ENCODE measurements around the gene RNF166. TPM values are rescaled to one million over a fixed set of nuclear protein-coding genes. Genes with fewer than 3 reads are reported as not detected.

The RNF166 gene
- polyA plus RNA-seq, 2 donors: 5.2 to 11.7 TPM

- H3K4me3 ChIP-seq (ENCODE audit: low read depth in 1 of 2, low read length in 2 of 2): no peak overlapping the region
- H3K9me3 ChIP-seq (ENCODE audit: control insufficient read depth in 2 of 2, insufficient read depth in 1 of 2, low read depth in 1 of 2, low read length in 1 of 2): no peaks in the 10 kb centered on the region
- H3K36me3 ChIP-seq (ENCODE audit: control insufficient read depth in 2 of 2, insufficient read depth in 2 of 2, low read length in 1 of 2): peaks cover 0 to 46% of the 10 kb centered on the region in 2 donors
- no peak overlapping the region for H3K27ac ChIP-seq (ENCODE audit: low read depth in 2 of 2, low read length in 1 of 2)
- H3K27me3 ChIP-seq (ENCODE audit: control insufficient read depth in 1 of 2, insufficient read depth in 2 of 2, low read length in 2 of 2): no peaks in the 10 kb centered on the region
- WGBS, 2 donors: 78 to 83% methylated on average over 28 to 33 of the region's 33 CpGs
- peaks cover 2 to 36% of the 10 kb centered on the region in 2 donors for H3K4me1 ChIP-seq (ENCODE audit: control insufficient read depth in 2 of 2, insufficient read depth in 2 of 2, low read length in 1 of 2)
Measured at GRCh38 chr16:88739977-88740726, 33.9 kb upstream of the RNF166 start.

DNA sequence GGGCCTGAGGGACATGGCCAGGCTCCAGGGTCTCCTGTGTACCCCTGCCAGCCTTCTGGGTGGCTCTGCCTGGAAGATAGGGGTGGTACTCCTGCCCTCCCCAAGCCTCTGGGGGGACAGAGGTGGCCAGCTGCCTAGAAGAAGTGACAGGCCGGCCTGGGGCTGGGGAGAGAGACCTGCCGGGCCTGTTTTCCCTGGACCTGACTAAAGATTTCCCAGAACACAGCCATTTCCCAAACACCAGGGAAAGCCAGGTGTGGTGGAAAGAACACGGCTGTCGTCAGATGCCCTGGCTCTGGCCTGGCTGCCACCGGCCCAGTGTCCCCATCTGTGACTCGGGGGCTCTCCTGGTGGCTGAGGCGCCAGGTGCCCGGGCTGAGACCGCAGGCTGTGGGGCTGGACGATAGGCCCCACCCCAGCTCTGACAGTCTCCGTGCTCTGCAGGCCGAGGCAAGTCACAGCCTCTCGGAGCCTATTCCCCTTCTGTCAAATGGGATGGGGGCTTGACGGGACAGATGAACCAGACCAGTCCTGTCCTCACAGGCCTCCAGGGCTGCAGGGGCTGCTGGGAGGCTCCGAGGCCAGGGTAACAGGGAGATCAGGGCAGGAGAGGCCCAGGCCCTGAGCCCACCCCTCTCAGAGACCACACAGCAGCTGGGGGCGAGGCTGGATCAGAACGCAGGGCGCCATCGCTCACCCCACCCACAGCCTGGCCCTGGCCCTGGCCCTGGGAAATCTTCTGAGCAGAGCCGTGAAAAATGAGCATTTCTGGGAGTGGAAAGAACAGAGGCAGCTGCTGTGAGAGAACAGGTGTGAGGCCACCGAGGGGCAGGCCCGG is 33.1 kb upstream of the RNF166 start:
- Histone ChIP-seq H3K4me3 (ENCODE audit: low read depth in 1 of 2, low read length in 2 of 2) (no peak overlapping the region), H3K9me3 (ENCODE audit: control insufficient read depth in 2 of 2, insufficient read depth in 1 of 2, low read depth in 1 of 2, low read length in 1 of 2) (no peaks in the 10 kb centered on the region), H3K27ac (ENCODE audit: low read depth in 2 of 2, low read length in 1 of 2) (peak overlapping the region; percentile 43 to 77), H3K27me3 (ENCODE audit: control insufficient read depth in 1 of 2, insufficient read depth in 2 of 2, low read length in 2 of 2) (no peaks in the 10 kb centered on the region), H3K4me1 (ENCODE audit: control insufficient read depth in 2 of 2, insufficient read depth in 2 of 2, low read length in 1 of 2) (peaks cover 2 to 33% of the 10 kb centered on the region in 2 donors), H3K36me3 (ENCODE audit: control insufficient read depth in 2 of 2, insufficient read depth in 2 of 2, low read length in 1 of 2) (peaks cover 2 to 54% of the 10 kb centered on the region in 2 donors)
- WGBS, 2 donors: 51 to 70% methylated on average over 22 of the region's 22 CpGs

- H3K4me3 ChIP-seq (ENCODE audit: low read depth in 1 of 2, low read length in 2 of 2): no peak overlapping the region
- peaks cover 2 to 61% of the 10 kb centered on the region in 2 donors for H3K36me3 ChIP-seq (ENCODE audit: control insufficient read depth in 2 of 2, insufficient read depth in 2 of 2, low read length in 1 of 2)
- peaks cover 2 to 25% of the 10 kb centered on the region in 2 donors for H3K4me1 ChIP-seq (ENCODE audit: control insufficient read depth in 2 of 2, insufficient read depth in 2 of 2, low read length in 1 of 2)
- whole genome bisulfite sequencing, 2 donors: 75 to 76% methylated on average over 40 to 41 of the region's 41 CpGs
- H3K27ac ChIP-seq (ENCODE audit: low read depth in 2 of 2, low read length in 1 of 2): peak overlapping the region; percentile 37 to 77
- H3K27me3 ChIP-seq (ENCODE audit: control insufficient read depth in 1 of 2, insufficient read depth in 2 of 2, low read length in 2 of 2): no peaks in the 10 kb centered on the region
- no peaks in the 10 kb centered on the region for H3K9me3 ChIP-seq (ENCODE audit: control insufficient read depth in 2 of 2, insufficient read depth in 1 of 2, low read depth in 1 of 2, low read length in 1 of 2)
Measured at GRCh38 chr16:88738151-88739084, 32.2 kb upstream of the RNF166 start.

DNA sequence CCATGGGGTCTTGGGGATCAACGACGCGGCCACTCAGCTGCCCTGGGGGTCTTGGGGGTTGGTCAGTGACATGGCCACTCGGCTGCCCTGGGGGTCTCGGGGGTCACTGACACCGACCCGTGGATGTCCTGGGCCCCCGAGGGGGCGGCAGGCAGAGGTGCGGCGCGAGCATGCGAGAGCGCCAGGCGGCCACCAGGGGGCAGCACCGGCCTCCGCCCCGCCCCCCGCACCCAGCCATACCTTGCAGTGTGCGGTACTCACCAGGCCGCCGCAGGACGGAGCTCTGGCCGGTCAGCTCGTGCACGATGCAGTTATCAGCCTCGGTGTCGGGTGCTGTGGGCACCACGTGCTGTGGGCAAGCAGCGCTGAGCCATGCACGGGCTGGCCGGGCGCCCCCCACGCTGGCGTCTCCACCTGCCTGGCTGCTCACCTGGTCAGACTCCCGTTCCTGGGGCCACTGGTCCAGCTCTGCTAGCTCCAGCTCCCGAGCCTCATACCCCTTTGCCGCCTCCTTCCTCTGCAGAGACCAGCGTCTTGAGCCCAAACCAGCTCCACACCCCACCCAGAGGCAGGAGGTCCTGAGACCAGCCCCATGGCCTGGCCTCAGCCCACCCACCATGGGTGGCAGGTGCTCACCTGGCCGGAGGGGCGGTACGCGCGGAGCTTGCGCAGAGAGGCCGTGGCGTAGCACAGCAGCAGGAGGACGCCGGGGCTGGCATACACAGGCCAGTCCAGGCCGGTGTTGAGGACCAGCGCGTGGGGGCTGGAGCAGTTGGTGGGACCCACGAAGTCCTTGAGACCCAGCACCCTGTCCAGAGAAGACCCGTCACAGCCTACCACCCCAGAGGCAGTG is 31.3 kb upstream of the RNF166 start:
- Histone ChIP-seq H3K27ac (ENCODE audit: low read depth in 2 of 2, low read length in 1 of 2) (no peak overlapping the region), H3K4me1 (ENCODE audit: control insufficient read depth in 2 of 2, insufficient read depth in 2 of 2, low read length in 1 of 2) (peaks cover 2 to 19% of the 10 kb centered on the region in 2 donors), H3K9me3 (ENCODE audit: control insufficient read depth in 2 of 2, insufficient read depth in 1 of 2, low read depth in 1 of 2, low read length in 1 of 2) (no peaks in the 10 kb centered on the region), H3K27me3 (ENCODE audit: control insufficient read depth in 1 of 2, insufficient read depth in 2 of 2, low read length in 2 of 2) (no peaks in the 10 kb centered on the region), H3K4me3 (ENCODE audit: low read depth in 1 of 2, low read length in 2 of 2) (no peak overlapping the region), H3K36me3 (ENCODE audit: control insufficient read depth in 2 of 2, insufficient read depth in 2 of 2, low read length in 1 of 2) (peaks cover 2 to 69% of the 10 kb centered on the region in 2 donors)
- WGBS, 2 donors: 39 to 44% methylated on average over 40 to 54 of the region's 54 CpGs

DNA sequence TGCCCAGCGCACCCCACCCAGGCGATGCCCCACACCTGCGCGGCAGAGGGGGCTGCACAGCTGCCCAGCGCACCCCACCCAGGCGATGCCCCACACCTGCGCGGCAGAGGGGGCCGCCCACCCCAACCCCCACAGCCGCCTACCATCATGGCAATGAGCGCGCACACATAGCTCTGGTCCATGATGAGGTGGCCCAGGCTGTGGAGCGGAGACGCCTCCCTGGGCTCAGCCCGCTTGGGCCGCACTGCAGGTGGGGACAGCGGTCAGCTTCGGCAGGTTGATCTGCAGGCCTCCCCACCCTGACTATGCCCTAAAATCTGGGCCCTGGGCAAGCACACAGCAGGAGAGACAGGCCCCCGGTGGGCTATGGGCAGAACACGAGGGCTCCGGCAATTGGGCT is 30.3 kb upstream of the RNF166 start:
- Histone ChIP-seq H3K36me3 (ENCODE audit: control insufficient read depth in 2 of 2, insufficient read depth in 2 of 2, low read length in 1 of 2) (peaks cover 2 to 70% of the 10 kb centered on the region in 2 donors), H3K27me3 (ENCODE audit: control insufficient read depth in 1 of 2, insufficient read depth in 2 of 2, low read length in 2 of 2) (no peaks in the 10 kb centered on the region)
- WGBS, 2 donors: 90 to 96% methylated on average over 17 to 21 of the region's 21 CpGs

GRCh38 chr16:88736088-88736487 is 29.9 kb upstream of the RNF166 start:
- Histone ChIP-seq H3K4me3 (ENCODE audit: low read depth in 1 of 2, low read length in 2 of 2) (no peak overlapping the region), H3K36me3 (ENCODE audit: control insufficient read depth in 2 of 2, insufficient read depth in 2 of 2, low read length in 1 of 2) (peaks cover 2 to 71% of the 10 kb centered on the region in 2 donors), H3K27me3 (ENCODE audit: control insufficient read depth in 1 of 2, insufficient read depth in 2 of 2, low read length in 2 of 2) (no peaks in the 10 kb centered on the region), H3K9me3 (ENCODE audit: control insufficient read depth in 2 of 2, insufficient read depth in 1 of 2, low read depth in 1 of 2, low read length in 1 of 2) (no peaks in the 10 kb centered on the region), H3K4me1 (ENCODE audit: control insufficient read depth in 2 of 2, insufficient read depth in 2 of 2, low read length in 1 of 2) (peaks cover 2 to 19% of the 10 kb centered on the region in 2 donors), H3K27ac (ENCODE audit: low read depth in 2 of 2, low read length in 1 of 2) (no peak overlapping the region)
- 90 to 95% methylated on average over 17 to 21 of the region's 21 CpGs for WGBS, 2 donors

More for the DNA sequence above, 30.3 kb upstream of the RNF166 start:
- no peak overlapping the region for H3K27ac ChIP-seq (ENCODE audit: low read depth in 2 of 2, low read length in 1 of 2)
- no peak overlapping the region for H3K4me3 ChIP-seq (ENCODE audit: low read depth in 1 of 2, low read length in 2 of 2)
- peaks cover 2 to 19% of the 10 kb centered on the region in 2 donors for H3K4me1 ChIP-seq (ENCODE audit: control insufficient read depth in 2 of 2, insufficient read depth in 2 of 2, low read length in 1 of 2)
- no peaks in the 10 kb centered on the region for H3K9me3 ChIP-seq (ENCODE audit: control insufficient read depth in 2 of 2, insufficient read depth in 1 of 2, low read depth in 1 of 2, low read length in 1 of 2)

DNA sequence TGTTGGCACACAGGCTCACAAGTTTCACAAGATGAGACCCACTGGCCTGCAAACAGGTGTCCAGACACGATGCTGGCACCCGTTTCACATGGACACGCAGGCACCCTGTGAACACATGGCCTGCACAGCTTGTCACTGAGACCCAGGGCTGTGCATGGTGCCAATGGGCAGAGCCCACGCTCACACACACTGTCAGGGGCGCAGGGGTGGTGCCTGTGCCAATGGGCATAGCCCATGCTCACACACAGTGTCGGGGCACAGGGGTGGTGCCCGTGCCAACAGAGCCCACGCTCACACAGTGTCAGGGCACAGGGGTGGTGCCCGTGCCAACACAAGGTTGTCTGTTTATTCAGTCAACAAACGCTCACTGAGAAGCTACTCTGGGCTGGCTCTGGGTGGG is 29.4 kb upstream of the RNF166 start:
- peaks cover 2 to 71% of the 10 kb centered on the region in 2 donors for H3K36me3 ChIP-seq (ENCODE audit: control insufficient read depth in 2 of 2, insufficient read depth in 2 of 2, low read length in 1 of 2)
- WGBS, 2 donors: 85 to 89% methylated on average over 10 of the region's 10 CpGs
- H3K4me1 ChIP-seq (ENCODE audit: control insufficient read depth in 2 of 2, insufficient read depth in 2 of 2, low read length in 1 of 2): peaks cover 2 to 19% of the 10 kb centered on the region in 2 donors
- no peak overlapping the region for H3K4me3 ChIP-seq (ENCODE audit: low read depth in 1 of 2, low read length in 2 of 2)
- H3K27me3 ChIP-seq (ENCODE audit: control insufficient read depth in 1 of 2, insufficient read depth in 2 of 2, low read length in 2 of 2): no peaks in the 10 kb centered on the region
- H3K9me3 ChIP-seq (ENCODE audit: control insufficient read depth in 2 of 2, insufficient read depth in 1 of 2, low read depth in 1 of 2, low read length in 1 of 2): no peaks in the 10 kb centered on the region
- H3K27ac ChIP-seq (ENCODE audit: low read depth in 2 of 2, low read length in 1 of 2): no peak overlapping the region

DNA sequence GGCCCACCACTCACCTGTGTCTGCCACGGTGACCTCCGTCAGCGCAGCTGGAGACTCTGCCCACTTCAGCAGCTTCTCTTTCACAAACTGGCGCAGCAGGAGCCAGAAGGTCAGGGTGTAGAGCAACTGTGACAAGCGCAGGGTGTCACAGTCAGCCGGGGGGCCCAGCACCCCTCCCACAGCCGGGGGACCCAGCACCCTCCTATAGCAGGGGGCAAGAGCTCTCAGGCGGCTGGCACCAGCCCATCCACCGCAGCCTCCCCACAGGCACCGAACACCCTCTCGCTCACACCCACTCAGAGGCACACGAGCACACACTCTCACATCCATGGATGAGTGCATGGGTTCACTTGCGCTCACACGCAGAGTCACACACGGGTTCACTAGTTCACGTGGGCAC is 28.9 kb upstream of the RNF166 start:
- Histone ChIP-seq H3K27ac (ENCODE audit: low read depth in 2 of 2, low read length in 1 of 2) (no peak overlapping the region), H3K9me3 (ENCODE audit: control insufficient read depth in 2 of 2, insufficient read depth in 1 of 2, low read depth in 1 of 2, low read length in 1 of 2) (no peaks in the 10 kb centered on the region), H3K4me3 (ENCODE audit: low read depth in 1 of 2, low read length in 2 of 2) (no peak overlapping the region), H3K4me1 (ENCODE audit: control insufficient read depth in 2 of 2, insufficient read depth in 2 of 2, low read length in 1 of 2) (peaks cover 2 to 19% of the 10 kb centered on the region in 2 donors), H3K36me3 (ENCODE audit: control insufficient read depth in 2 of 2, insufficient read depth in 2 of 2, low read length in 1 of 2) (peaks cover 2 to 69% of the 10 kb centered on the region in 2 donors), H3K27me3 (ENCODE audit: control insufficient read depth in 1 of 2, insufficient read depth in 2 of 2, low read length in 2 of 2) (no peaks in the 10 kb centered on the region)
- WGBS, 2 donors: 92 to 93% methylated on average over 16 of the region's 16 CpGs

Measured in esophagus (tissue), 2 donors.